ENCODE results near the gene IFFO2.

- TF ChIP-seq, protein P1, sequence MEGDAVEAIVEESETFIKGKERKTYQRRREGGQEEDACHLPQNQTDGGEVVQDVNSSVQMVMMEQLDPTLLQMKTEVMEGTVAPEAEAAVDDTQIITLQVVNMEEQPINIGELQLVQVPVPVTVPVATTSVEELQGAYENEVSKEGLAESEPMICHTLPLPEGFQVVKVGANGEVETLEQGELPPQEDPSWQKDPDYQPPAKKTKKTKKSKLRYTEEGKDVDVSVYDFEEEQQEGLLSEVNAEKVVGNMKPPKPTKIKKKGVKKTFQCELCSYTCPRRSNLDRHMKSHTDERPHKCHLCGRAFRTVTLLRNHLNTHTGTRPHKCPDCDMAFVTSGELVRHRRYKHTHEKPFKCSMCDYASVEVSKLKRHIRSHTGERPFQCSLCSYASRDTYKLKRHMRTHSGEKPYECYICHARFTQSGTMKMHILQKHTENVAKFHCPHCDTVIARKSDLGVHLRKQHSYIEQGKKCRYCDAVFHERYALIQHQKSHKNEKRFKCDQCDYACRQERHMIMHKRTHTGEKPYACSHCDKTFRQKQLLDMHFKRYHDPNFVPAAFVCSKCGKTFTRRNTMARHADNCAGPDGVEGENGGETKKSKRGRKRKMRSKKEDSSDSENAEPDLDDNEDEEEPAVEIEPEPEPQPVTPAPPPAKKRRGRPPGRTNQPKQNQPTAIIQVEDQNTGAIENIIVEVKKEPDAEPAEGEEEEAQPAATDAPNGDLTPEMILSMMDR (IDR thresholded peaks at IDR 0.05) = no peak
- TF ChIP-seq CHD2 (IDR thresholded peaks at IDR 0.05; ENCODE audit: low read length, partially characterized antibody) = no peak
- no peak for TF ChIP-seq ELF1 (IDR thresholded peaks at IDR 0.05)
- TF ChIP-seq NRF1 (IDR thresholded peaks at IDR 0.05; ENCODE audit: low read depth, low read length) = no peak
- TF ChIP-seq, protein P2, sequence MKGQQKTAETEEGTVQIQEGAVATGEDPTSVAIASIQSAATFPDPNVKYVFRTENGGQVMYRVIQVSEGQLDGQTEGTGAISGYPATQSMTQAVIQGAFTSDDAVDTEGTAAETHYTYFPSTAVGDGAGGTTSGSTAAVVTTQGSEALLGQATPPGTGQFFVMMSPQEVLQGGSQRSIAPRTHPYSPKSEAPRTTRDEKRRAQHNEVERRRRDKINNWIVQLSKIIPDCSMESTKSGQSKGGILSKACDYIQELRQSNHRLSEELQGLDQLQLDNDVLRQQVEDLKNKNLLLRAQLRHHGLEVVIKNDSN (IDR thresholded peaks at IDR 0.05; ENCODE audit: borderline replicate concordance, low read depth) = no peak
- TF ChIP-seq YY1 (IDR thresholded peaks at IDR 0.05; ENCODE audit: low read depth) = no peak
- TF ChIP-seq POLR2AphosphoS5 (IDR thresholded peaks at IDR 0.05; ENCODE audit: low read depth, low read length) = no peak
- TF ChIP-seq SMC3 (IDR thresholded peaks at IDR 0.05; ENCODE audit: low read depth, low read length) = no peak
- no peak for TF ChIP-seq EP300 (IDR thresholded peaks at IDR 0.05; ENCODE audit: borderline replicate concordance in 1 of 2, low read depth in 1 of 2, low read length in 1 of 2)
- TF ChIP-seq FOXJ3 (CRISPR knock-in tag; IDR thresholded peaks at IDR 0.05) = no peak
Observed at GRCh38 chr1:18949686-18950400, 6.6 kb downstream of the IFFO2 start.

Measured in SK-N-SH (cell line).